Endothelial cell (in vitro differentiated cells): ENCODE results near the gene SOX15. TPM values are rescaled to one million over a fixed set of nuclear protein-coding genes. Genes with fewer than 3 reads are reported as not detected.

Source experiments
- DNase-seq: peaks from one replicate; pipeline ENCODE4 v3.0.0; 2021; ENCODE audit warnings: low spot score
- H3K27ac Mint-ChIP-seq: one replicate; pipeline ENCODE4 v1.8.0; 2021; ENCODE audit warnings: mixed read lengths, inconsistent platforms; ENCODE audit not compliant: unreplicated experiment
- H3K27me3 Mint-ChIP-seq: one replicate; pipeline ENCODE4 v1.8.0; 2021; ENCODE audit warnings: mild to moderate bottlenecking, moderate library complexity, mixed read lengths, inconsistent platforms; ENCODE audit not compliant: unreplicated experiment
- H3K36me3 Mint-ChIP-seq: one replicate; pipeline ENCODE4 v1.8.0; 2021; ENCODE audit warnings: mild to moderate bottlenecking, low read depth, mixed read lengths, inconsistent platforms; ENCODE audit not compliant: unreplicated experiment
- H3K4me1 Mint-ChIP-seq: one replicate; pipeline ENCODE4 v1.8.0; 2021; ENCODE audit warnings: mild to moderate bottlenecking, mixed read lengths, inconsistent platforms; ENCODE audit not compliant: unreplicated experiment
- H3K4me3 Mint-ChIP-seq: one replicate; pipeline ENCODE4 v1.8.0; 2021; ENCODE audit warnings: mild to moderate bottlenecking, mixed read lengths, inconsistent platforms; ENCODE audit not compliant: unreplicated experiment
- H3K9me3 Mint-ChIP-seq: one replicate; pipeline ENCODE4 v1.8.0; 2021; ENCODE audit warnings: mixed read lengths, inconsistent platforms; ENCODE audit not compliant: unreplicated experiment
- CTCF ChIP-seq: fragments of 200-600 bp; sonication (generic); IDR thresholded peaks from one replicate; pipeline ENCODE4 v1.5.0; 2021; ENCODE audit warnings: antibody characterized with exemption; ENCODE audit not compliant: unreplicated experiment
- total RNA-seq: library from RNA; stranded (reverse); fragmentation: NEBNext Ultra II Directional; extraction: Animal tissue kit (Norgen Biotek cat#: 25700); gene quantifications from one replicate; pipeline ENCODE4 v1.2.1, GENCODE V29; 2021; ENCODE audit not compliant: unreplicated experiment

Gene SOX15
- total RNA-seq, 1 donor from 2014 or later: 1.3 TPM

DNA sequence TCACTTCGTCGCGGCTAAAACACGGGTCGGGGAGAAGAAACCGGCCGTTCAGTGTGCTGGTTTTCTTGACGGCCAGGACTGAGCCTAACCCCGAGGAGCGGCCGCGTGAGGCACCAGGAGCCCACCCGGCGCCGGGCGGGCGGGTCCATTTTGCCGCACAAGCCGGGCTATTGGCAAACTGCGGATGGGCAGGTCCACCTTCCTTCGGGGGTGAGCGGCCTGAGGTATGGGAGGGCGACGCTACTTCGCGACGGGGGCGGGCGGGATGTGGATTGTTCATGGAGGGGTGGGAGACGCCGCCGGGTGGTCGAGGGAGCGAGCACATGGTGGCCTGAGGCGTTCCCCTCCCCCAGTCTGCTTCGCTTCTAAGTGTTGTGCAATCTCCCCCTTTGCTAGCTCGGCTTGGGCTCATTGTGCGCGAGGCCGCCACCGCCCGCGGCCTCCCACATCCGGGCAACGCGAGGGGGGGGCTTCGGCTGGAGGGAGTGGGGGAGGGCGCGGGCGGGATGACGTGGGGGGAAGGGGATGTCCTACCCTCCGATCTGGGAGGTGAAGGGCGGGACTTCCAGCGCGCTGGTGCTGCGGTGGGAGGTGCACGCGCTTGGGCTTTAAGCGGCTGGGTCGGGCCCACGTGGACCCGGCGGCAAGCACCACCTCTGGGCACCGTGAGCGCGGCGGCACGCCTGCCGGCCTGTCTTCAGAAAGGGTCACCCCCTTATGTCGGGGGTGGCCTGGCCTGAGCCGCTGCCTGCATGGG lies 16.4 kb downstream of the SOX15 start:
- peak overlapping the region; percentile 98 for H3K27ac Mint-ChIP-seq
- no peaks in the 10 kb centered on the region for H3K9me3 Mint-ChIP-seq
- H3K4me1 Mint-ChIP-seq: peaks cover 56% of the 10 kb centered on the region
- H3K27me3 Mint-ChIP-seq: peaks cover 10% of the 10 kb centered on the region
- H3K4me3 Mint-ChIP-seq: peak overlapping the region; percentile 98
- DNase-seq: peak; percentile 90
- peaks cover 78% of the 10 kb centered on the region for H3K36me3 Mint-ChIP-seq
- TF ChIP-seq CTCF: no peak

GRCh38 chr17:7572588-7573323 lies 17.1 kb downstream of the SOX15 start:
- H3K4me1 Mint-ChIP-seq: peaks cover 50% of the 10 kb centered on the region
- peak overlapping the region; percentile 99 for H3K27ac Mint-ChIP-seq
- TF ChIP-seq CTCF: no peak
- peak; percentile 100 for DNase-seq
- peak overlapping the region; percentile 98 for H3K4me3 Mint-ChIP-seq
- H3K36me3 Mint-ChIP-seq: peaks cover 73% of the 10 kb centered on the region
- H3K27me3 Mint-ChIP-seq: peaks cover 10% of the 10 kb centered on the region
- H3K9me3 Mint-ChIP-seq: no peaks in the 10 kb centered on the region

DNA sequence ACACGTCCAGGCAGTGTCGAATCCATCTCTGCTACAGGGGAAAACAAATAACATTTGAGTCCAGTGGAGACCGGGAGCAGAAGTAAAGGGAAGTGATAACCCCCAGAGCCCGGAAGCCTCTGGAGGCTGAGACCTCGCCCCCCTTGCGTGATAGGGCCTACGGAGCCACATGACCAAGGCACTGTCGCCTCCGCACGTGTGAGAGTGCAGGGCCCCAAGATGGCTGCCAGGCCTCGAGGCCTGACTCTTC lies 17.6 kb downstream of the SOX15 start:
- TF ChIP-seq CTCF: no peak
- peak overlapping the region; percentile 98 for H3K4me3 Mint-ChIP-seq
- peaks cover 74% of the 10 kb centered on the region for H3K36me3 Mint-ChIP-seq
- no peaks in the 10 kb centered on the region for H3K9me3 Mint-ChIP-seq
- DNase-seq: no peak
- H3K27me3 Mint-ChIP-seq: peaks cover 10% of the 10 kb centered on the region
- H3K27ac Mint-ChIP-seq: peak overlapping the region; percentile 99
- H3K4me1 Mint-ChIP-seq: peaks cover 46% of the 10 kb centered on the region

DNA sequence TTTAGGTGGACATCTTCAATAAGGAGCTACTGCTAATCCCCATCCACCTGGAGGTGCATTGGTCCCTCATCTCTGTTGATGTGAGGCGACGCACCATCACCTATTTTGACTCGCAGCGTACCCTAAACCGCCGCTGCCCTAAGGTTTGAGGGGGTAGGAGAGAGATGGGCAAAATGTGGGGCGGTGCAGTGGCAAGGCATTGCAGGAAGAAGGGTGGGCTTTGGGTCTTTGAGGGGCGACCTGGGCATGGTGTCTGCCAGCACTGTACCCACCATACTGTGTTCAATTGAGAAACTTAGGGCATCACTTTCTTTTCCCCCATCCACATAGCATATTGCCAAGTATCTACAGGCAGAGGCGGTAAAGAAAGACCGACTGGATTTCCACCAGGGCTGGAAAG lies 19.5 kb downstream of the SOX15 start:
- Mint-ChIP-seq H3K9me3 (no peaks in the 10 kb centered on the region), H3K4me1 (peaks cover 29% of the 10 kb centered on the region), H3K4me3 (peak overlapping the region; percentile 25), H3K27ac (peak overlapping the region; percentile 48), H3K36me3 (peaks cover 63% of the 10 kb centered on the region), H3K27me3 (peaks cover 10% of the 10 kb centered on the region)
- DNase-seq: no peak
- TF ChIP-seq CTCF: no peak

DNA sequence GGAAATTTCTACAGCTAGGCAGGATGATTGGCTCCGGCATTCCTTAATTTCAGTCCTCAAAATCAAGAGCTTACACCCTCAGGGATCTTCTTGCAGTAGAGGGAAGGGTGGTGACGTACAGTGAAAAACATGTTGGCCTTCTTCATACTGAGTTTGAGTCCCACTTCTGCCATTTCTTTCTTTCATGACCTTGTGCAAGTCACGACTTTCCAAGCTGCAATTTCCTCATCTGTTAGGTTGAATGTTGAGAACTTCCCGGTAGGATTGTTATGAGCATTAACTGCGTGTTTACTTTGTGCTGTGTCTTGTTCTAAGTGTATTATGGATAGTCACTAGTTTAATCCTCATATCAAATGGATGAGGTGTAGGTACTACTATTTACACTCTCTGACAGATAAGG lies 20.3 kb downstream of the SOX15 start:
- peaks cover 7% of the 10 kb centered on the region for H3K27me3 Mint-ChIP-seq
- H3K9me3 Mint-ChIP-seq: no peaks in the 10 kb centered on the region
- peaks cover 21% of the 10 kb centered on the region for H3K4me1 Mint-ChIP-seq
- no peak for DNase-seq
- H3K4me3 Mint-ChIP-seq: peak overlapping the region; percentile 2
- peaks cover 55% of the 10 kb centered on the region for H3K36me3 Mint-ChIP-seq
- H3K27ac Mint-ChIP-seq: peak overlapping the region; percentile 16
- no peak for TF ChIP-seq CTCF
